Body of pancreas (tissue), 4 donors: ENCODE data around the gene CELF1.

Experiments
- POLR2A ChIP-seq, 3 donors: fragments of 450-650 bp; IDR thresholded peaks; one replicate each; pipeline ENCODE4 v1.6.1; 2016; ENCODE audit warnings: antibody characterized with exemption in 3 of 3, mild to moderate bottlenecking in 2 of 3
- TF ChIP-seq, protein P1 (sequence below), 7 experiments: fragments of 450-650 bp in 4 of 7; fragments of 200-600 bp in 3 of 7; sonication (generic) in 3 of 7; IDR thresholded peaks; one replicate each; pipeline ENCODE4 v1.5.1; 2016 to 2019; ENCODE audit warnings: antibody characterized with exemption in 7 of 7

DNA sequence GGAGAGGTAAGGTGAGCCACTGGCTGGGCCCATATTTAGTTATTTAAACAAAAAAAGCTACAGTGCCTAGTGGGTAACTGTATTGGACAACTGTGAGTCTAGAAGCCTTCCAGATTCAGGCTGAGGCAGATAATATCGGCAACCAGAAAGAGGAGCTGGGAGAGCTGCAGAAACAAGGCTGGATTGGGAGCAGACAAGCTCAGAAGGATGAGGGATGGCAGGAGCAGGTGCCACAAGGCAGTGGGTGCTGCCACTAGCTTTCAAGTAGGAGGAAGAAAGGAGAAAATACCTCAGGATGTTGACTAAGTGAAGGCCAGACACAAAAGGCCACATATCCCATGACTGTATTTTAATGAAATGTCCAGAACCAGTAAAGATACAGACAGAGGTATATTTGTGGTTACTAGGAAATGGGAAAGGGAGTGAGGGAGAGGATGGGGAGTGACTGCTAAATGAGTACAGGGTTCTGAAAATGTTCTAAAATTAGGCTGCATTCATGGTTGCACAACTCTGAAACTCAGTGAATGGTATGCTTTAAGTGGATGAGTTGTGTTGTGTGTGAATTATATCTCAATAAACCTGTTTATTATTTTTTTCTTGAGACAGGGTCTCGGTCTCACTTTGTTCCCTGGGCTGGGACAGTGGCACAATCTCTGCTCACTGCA lies 92.2 kb downstream of the CELF1 start:
- TF ChIP-seq, protein P1, sequence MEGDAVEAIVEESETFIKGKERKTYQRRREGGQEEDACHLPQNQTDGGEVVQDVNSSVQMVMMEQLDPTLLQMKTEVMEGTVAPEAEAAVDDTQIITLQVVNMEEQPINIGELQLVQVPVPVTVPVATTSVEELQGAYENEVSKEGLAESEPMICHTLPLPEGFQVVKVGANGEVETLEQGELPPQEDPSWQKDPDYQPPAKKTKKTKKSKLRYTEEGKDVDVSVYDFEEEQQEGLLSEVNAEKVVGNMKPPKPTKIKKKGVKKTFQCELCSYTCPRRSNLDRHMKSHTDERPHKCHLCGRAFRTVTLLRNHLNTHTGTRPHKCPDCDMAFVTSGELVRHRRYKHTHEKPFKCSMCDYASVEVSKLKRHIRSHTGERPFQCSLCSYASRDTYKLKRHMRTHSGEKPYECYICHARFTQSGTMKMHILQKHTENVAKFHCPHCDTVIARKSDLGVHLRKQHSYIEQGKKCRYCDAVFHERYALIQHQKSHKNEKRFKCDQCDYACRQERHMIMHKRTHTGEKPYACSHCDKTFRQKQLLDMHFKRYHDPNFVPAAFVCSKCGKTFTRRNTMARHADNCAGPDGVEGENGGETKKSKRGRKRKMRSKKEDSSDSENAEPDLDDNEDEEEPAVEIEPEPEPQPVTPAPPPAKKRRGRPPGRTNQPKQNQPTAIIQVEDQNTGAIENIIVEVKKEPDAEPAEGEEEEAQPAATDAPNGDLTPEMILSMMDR (IDR thresholded peaks at IDR 0.05), result no peak
- TF ChIP-seq POLR2A (IDR thresholded peaks at IDR 0.05), result no peak
